NCI-H446 (cell line): ENCODE measurements around the gene MRLN.
A peak's percentile ranks its signal among the peaks of the same experiment; 100 is the strongest.
"Not testable (repeated sequence)": the region's sequence is repeated elsewhere in the genome, so short reads cannot be mapped to it uniquely, and the experiment has no call there.

Experiments
- DNase-seq, 2 experiments: peaks; one replicate each; lab custom pipeline; 2025; lab: John Stamatoyannopoulos, UW

Gene MRLN

DNA sequence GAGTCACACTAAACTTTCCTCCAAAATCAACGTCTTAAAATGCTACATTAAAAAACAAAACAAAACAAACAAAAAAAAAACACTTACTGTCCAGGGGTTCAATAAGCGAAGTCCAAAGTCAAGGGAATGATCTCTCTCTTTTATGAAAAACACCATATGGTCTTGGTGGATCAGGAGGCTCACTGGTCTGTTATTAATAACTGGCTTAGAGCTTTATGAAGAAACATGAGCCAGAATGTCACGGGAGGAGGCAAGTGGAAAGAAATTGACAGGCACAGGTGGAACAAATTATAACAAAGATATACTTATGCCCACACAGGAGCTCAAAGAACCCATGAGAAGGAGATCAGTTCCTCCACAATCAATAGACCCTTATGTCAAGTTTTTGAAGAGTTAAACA lies at the start of gene MRLN:
MRLN (minus strand) TSS at position 189 of the 400 bp plus-strand sequence.
- peak; percentile 22 to 43 for DNase-seq

DNA sequence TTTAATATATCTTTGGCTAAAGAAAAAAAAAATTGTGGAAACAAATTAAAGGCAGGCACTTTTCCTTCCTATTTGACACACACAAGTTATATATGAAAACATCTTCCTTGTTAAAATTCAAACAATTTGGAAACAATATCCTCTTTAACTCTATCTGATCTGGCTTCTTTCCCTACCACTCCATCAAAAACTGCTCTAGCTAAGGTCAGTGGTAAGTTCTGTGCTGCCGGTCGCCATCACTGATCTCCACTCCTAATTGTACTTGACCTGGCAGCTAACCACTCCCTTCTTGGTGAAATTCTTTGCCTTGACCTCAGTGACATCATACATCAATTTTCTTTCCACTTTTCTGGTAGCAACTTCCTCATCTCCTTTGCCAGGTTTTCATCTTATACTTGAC lies 47.9 kb upstream of the MRLN start:
- no peak for DNase-seq

DNA sequence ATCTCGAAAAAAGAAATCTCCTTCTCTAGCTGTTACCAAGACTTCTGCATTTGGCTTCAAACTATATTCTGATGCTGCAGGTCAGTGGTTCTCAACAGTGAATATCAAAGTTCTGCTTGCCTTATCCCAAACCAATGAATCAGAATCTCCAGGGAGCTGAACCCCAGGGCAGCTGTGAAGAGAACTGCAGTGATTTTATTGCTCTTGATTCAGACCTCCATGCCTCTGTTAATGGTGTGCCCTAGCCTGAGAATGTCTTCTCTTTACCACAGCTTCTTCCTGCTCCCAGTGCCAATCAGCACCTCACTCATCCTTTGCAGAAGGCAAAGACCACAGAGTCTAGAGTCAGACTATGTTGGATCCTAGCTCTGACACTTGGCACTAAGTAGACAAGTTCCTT lies 46.2 kb upstream of the MRLN start:
- no peak for DNase-seq

DNA sequence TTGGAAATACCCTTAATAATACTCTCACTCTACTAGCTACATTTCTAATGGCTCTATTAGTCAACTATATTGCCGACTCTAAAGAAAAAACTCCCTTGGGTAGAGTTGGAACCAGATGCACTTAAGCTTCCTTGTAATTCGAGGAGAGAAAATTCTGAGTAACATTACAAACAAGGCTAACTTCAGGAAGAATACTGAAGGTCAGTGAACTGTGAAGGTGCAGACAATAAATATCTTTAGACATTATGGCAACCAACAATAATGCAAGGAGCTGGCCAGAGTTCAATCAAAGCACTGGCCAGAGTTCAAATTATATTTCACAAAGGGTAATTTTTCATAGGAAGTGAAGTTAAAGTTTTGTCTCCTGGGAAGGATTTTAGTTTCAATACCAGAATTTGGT lies 40.7 kb upstream of the MRLN start:
- peak in 1 of 2 experiments; percentile 7 for DNase-seq

DNA sequence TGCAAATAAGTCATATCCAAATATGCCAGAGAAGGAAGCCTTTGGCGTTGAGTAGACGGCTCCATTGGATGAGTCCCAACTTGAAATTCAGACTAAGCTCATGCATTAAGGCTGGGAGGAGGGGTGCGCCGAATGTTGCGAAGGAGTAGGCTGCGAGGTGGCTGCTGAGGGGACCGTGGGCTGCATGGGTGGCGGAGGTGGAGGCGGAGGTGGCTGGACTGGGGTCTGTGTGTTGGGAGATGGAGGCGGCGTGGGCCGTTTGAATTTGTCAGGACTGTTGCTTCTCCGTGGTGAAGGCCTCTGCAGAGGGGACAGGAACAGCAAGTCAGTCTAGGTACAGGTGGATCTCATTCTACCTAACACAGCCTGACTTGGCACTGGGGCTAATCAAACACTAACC lies 39.6 kb upstream of the MRLN start:
- DNase-seq: no peak

DNA sequence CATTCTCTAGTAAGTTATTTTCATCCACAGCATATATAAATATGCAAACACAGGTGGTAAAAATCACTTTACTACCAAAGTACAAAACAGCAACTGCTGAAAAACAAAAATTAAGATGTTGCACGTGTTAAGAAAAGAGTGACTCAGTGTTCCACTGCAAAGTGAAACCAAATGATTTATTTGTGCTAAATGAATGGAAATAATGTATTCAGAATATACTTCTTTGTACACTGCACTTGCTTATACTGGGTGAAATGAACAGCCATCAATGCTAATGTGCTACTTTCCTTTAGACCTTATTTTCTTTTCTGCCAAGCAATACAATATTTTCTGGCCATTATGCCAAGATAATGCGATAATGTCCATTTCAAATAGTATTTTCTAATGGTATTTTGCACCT lies 38.3 kb upstream of the MRLN start:
- no peak for DNase-seq

DNA sequence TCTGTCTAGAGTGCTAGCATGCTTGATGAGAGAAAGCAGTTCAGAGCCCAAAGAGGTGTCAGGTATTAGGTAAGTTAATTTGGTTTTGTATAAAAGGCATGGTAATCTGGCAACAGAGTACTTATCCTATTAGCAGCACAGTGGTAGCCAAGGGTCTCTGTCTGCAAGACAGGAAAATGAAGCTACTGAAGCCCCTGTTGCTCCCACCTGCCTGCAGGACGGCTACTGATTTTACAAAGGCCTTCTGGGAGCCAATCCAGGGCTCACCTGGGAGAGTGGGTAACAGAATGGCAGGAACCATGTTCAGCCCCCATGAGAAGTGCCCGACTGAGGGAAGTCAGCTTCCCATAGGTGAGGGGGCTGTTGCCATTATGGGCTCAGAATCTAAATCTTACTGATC lies 36.8 kb upstream of the MRLN start:
- DNase-seq: not testable (repeated sequence)

DNA sequence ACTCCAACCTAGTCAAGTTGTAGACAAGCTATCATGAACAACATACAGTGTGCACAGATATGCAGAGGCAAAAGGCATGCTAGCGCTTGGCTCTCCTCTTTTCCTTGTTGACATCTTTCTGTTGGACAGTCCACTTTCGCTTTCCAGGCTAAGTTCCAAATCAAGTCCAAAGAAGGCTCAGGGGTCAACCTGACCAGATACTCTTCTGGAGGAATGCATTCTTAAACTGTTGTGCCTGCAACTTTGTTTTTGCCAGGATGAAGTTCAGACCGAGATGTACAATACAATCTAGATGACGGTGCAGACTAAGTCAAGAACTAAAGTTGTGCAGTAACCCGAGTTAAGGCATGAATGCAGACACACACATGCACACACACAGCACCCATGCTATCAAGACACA lies 35.7 kb upstream of the MRLN start:
- DNase-seq: not testable (repeated sequence)

DNA sequence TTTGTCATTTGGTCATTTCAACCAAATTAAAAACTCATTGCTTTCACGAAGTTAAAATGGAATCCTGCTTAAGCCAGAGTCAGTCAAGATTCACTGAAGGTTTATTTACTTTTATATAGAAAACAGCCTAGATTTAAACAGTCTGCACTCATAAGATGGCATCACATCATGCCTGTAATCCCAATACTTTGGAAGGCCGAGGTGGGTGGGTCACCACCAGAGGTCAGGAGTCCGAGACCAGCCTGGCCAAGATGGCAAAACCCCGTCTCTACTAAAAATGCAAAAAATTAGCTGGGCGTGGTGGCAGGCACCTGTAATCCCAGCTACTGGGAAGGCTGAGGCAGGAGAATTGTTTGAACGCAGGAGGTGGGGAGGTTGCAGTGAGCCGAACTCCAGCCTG lies 33.8 kb upstream of the MRLN start:
- DNase-seq: not testable (repeated sequence)

DNA sequence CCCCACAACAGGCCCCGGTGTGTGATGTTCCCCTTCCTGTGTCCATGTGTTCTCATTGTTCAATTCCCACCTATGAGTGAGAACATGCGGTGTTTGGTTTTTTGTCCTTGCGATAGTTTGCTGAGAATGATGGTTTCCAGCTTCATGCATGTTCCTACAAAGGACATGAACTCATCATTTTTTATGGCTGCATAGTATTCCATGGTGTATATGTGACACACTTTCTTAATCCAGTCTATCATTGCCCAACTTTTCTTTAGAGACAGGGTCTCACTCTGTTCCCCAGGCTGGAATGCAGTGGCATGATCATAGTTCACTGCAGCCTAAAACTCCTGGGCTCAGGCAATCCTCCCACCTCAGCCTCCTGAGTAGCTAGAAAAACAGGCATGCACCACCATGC lies 32.2 kb upstream of the MRLN start:
- not testable (repeated sequence) for DNase-seq

DNA sequence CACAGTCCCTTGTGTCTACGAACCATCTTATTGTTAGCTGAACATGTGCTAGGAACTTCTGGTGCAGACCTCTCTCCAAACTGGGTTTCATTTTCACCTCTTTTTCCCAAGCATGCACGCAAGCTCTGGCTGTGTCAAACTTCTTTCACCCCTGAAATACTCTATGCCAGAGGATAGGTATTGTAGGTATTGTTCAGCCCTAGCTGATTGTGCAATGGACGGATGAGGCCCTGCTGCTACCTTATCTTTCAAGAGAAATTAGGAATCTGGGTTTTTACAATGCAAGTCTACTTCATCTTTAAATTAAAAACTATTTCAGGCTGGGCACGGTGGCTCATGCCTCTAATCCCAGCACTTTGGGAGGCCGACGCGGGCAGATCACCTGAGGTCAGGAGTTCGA lies 28.3 kb upstream of the MRLN start:
- DNase-seq: no peak

DNA sequence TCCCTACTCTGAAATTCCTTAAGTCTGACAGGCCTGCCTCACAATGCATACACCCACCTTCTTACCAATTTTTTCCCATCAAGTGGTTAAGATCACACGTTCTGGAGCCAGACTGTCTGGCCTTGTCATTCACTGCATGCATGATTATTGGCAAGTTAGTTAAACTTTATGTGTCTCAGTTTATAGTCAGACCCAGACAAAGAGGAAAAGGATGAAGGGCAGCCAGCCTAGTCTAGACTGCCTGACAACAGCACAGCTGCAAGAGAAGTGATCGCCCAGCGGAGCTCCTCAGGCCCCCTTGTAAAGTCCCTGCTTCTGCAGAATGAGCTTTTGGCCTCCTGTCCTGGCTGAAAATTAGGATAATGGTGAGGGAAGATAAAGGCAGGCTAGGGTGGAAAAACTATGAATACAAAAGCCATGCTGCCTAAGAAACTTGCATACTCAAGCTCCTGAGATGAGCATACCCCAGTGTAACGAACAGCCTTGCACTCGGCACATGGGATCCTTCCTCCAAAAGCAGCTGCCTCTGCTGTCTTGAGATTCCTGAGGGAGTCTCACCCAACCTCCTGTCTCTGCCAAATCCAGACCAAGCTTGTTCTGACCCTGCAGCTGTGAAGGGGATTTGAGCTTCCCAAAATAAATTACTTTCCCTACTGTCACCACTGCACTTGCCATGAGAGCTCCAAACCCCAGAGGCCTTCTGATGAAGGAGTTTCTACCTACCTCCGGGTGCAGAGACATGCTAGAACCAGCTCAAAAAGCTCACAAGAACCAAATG lies 26.7 kb upstream of the MRLN start:
- no peak for DNase-seq

DNA sequence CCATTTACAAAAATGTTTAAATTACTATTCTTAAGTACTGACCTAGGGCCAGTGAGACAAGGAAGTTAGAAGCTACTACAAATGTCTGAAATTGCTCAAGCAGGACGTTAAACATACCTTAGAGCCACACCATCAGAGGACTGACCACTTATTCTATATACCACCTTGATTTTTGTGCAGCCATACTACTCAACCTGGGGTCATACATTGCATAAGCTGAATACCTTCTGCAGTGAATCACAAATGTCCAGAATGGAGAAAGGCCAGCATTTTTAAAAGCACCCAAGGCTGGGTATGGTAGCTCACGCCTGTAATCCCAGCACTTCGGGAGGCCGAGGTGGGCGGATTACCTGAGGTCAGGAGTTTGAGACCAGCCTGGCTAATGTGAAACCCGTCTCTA lies 21.2 kb upstream of the MRLN start:
- DNase-seq: no peak

DNA sequence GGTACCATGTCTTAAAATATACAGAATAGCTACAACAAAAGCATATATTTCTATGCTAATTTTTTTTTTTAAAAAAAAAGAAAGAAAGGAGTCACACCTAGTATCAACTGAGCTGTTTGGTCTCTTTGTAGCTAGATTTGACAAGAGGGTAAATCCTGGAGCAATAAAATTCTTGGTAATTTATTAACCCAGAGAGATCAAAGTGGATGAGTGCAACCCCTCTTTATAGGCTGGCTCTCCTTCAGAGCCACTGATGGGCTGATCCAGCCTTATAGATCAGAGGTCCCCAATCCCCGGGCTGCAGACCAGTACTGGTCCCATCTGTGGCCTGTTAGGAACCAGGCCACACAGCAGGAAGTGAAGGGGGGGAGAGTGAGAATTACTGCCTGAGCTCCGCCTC lies 19.8 kb upstream of the MRLN start:
- no peak for DNase-seq

DNA sequence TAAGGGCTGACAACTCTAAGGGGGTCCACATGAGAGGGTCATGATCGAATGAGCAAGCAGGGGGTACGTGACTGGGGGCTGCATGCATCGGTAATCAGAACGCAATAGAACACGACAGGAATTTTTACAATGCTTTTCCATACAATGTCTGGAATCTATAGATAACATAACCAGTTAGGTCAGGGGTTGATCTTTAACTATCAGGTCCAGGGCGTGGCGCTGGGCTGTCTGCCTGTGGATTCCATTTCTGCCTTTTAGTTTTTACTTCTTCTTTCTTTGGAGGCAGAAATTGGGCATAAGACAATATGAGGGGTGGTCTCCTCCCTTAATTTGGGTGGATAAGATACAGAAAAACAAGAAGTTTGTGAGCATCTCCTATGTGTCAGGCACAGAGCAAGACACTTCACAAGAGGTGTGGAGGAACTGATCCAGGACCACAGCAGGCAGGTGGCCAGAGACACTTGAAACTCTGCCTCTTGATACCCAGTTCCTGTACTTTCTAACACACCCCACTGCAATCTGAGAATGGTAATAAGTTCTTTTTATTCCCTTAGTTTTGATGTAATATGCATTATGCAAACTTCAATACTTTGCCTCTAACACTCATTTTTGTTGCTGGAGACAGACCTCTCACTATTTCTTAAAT lies 18.0 kb upstream of the MRLN start:
- DNase-seq: no peak

DNA sequence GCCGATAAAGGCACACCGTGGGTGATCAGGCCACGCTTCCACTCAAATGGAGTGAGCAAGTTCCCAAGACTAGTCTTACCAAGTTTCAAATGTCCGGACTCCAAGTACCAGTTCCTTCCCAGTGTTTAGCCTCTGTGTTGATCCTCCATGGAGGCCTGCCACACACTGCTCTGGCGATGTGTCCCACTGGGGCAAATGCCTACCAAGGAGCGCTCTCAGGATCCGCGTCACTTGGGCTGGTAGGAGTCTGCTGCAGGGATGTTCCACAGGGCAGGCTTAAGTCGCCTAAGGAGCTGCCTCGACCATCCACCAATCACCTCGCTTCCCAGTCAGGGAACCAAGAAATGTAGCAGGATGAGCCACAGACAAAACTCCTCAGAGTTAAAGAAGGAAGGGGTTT lies 17.4 kb upstream of the MRLN start:
- no peak for DNase-seq

DNA sequence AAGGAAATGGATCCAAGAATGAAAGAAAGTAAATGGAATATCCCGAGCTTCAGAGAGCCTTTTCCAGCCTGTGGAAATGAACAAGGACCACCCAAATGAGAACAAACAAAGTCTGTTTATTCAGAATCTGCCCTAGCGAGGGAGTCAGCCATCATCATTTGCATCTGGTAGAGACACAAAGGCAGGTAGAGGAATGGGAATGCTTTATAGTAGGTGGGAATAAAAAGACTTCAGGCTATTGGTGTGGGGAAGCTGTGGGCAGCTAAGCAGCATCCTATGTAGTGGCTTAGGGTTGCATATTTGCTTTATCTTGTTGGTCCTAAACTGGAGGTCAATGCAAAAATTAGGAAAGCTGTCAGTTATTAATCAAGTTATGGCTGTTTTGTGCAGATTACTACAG lies 9.2 kb upstream of the MRLN start:
- DNase-seq: no peak

DNA sequence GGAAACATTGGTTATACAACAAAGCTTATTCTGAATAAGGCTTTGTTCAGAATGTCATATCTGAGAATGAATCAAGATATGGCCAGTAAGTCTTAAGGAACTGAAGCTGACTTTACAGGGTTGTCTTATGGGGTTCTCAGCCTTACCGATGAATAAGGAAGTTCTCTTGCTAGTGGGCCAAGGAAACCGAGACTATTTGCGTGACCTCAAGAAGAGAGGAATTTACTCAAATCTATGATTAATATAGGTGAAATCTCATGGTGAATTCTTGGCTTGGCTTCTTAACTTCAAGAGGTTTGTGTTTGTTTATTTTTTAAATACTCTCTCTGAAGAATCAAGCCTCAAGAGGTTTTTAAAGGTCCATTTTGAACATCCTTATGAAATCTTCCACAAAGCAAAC lies 4.7 kb upstream of the MRLN start:
- no peak for DNase-seq

DNA sequence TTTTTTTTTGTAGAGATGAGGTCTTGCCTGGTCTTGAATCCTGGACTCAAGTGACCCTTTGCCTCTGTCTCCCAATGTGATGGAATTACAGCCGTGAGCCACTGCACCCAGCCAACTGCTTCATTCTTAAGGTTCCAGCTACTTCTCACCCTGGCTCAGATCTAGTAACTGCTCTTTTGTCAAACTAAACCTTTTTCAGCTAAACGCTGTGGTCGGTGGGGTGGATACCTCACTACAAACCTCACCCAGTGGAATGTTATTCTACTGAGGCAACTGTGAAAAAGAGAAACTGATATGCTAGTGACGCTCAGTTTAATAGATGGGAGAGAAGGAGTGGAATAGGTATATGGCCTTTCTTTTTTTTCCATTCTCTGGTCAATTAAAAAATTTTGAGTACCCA lies 1.7 kb upstream of the MRLN start:
- DNase-seq: no peak

DNA sequence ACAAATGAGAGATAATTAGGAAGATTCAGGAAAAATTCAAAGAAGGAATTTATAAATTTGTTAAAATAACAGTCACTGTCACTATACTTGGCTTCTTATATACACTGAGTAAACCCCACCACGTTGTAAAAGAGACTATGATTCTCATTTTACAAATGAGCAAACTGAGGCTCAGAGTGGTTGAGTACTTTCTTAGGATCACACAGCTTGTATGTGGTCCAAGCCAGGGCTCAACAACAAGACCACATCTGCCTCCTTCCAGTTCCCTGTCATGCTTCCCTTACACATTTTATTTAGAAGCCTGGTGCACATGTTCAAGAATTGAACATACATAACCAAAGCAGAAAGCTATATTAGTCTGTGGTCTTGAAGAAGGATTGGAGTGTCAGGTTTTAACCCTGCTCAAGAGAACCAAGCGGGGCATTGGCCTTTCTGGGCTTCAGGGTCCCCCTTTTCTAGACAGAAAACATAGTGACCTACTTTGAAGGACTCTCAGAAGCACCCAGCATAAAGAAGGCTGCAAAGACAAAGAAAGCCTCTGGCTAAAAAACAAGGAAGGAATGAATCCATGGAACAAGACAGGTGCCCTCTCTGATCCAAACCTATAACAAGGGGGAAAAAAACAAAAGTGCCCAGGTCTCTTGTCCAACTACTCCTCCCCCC lies 846 bp downstream of the MRLN start:
- no peak for DNase-seq

DNA sequence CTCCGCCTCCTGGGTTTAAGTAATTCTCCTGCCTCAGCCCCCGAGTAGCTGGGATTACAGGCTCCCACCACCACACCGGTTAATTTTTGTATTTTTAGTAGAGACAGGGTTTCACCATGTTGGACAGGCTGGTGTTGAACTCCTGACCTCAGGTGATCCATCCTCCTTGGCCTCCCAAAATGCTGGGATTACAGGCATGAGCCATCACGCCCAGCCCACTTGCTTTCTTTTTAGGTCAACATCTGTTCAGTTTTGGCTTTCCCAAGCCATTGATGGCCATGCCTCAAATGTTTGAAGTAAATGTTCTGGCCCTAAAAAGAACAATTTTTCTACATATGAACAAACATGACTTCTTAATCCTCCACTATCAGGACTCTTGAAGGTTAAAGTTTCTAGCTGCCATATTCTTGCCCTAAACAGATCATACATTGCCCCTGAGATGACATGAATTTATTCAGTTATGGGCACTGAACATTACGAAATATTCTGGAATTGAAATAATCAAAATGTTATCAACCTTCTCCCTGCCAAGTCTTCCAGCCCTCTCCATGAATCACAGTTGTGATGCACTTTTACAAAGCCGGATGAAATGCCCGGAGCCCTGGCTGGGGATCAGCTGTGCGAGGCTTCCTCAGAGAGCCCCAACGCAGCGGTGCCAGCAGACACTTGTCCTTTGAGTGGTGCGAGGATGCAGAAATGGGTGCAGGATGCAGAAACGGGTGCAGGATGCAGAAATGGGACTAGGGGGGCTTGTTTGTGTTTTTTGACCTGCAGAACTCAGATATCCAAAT lies 2.9 kb downstream of the MRLN start:
- peak in 1 of 2 experiments; percentile 49 for DNase-seq

DNA sequence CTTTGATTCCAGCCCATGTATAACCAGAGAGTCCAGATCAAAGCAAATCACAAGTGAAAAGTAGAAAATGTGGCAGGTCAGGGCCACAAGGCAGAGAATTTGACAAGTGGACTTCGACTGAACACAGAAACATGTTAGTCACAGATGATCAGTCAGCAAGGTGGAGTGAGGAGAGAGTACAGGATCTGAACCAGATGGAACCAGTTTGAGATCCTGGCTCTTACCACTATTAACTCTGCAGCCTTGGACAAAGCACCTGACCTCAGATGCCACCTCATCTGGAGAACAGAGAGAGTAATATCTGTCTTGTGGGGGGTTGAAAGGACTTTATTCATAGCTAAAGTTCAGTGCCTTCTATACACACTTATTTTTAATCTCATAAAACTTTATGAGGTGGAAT lies 4.4 kb downstream of the MRLN start:
- DNase-seq: no peak
